Mammary epithelial cell (primary cell): Measurements from ENCODE around the gene INTS4.
"Not testable (repeated sequence)": the region's sequence is repeated elsewhere in the genome, so short reads cannot be mapped to it uniquely, and the experiment has no call there.

ENCODE experiments used
- CTCF ChIP-seq, 2 donors: IDR thresholded peaks in 1 of 2; conservative IDR thresholded peaks in 1 of 2; 2 replicates each; pipeline ENCODE4 v1.5.1; 2011 to 2012; ENCODE audit warnings: inconsistent platforms in 2 of 2, low read length in 2 of 2, mild to moderate bottlenecking in 2 of 2, control low read depth in 1 of 2, low read depth in 1 of 2; ENCODE audit not compliant: insufficient read depth in 1 of 2; ENCODE audit errors: extremely low read depth in 1 of 2
- EZH2 ChIP-seq: IDR thresholded peaks from 2 replicates; pipeline ENCODE4 v1.6.1; 2012; ENCODE audit warnings: low read length, inconsistent platforms, borderline replicate concordance

GRCh38 chr11:77942465-77942864 is 52.0 kb downstream of the INTS4 start:
- TF ChIP-seq CTCF (conservative IDR thresholded peaks at IDR 0.05 in 1 of 2, IDR thresholded peaks at IDR 0.05 in 1 of 2; ENCODE audit: extremely low read depth in 1 of 2, insufficient read depth in 1 of 2, low read depth in 1 of 2, low read length in 2 of 2); EZH2: not testable (repeated sequence)
